Measurements from ENCODE around the gene CNGA1.

CNGA1 gene

GRCh38 chr4:48016141-48017107 lies at the start of gene CNGA1, which contains the start of gene NIPAL1:
CNGA1 (minus strand) TSS chr4:48016681; CDS start chr4:47952689, 63,992 bp downstream.
NIPAL1 (plus strand) TSS chr4:48016772; CDS start chr4:48016840, 68 bp downstream.
- DNase-seq: peak; percentile 37

DNA sequence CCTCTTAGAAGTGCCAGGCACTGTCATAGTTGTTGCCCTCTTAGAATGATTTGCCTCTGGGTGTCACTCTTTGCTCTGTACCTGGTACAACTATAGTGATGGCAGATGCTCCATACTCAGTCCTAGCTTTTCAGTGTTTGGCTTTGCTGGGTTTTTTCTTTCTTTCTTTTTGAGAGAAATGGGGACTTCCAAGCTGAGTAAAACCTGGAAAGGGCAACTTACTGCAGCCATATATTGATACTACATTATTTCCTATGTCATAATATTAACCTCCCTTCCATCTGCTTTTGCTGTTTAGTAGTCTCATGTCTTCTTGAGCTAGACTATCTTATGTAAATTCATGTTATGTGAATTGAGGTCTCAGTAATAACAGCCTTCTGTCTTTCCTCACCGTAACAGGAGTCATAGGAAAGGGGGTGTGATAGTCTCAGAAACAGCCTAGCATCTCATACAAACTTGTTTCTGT lies 49.1 kb upstream of the CNGA1 start:
- no peak for DNase-seq

- DNase-seq: no peak
These were observed 47.9 kb upstream of the CNGA1 start for GRCh38 chr4:48064349-48064748.

- DNase-seq: no peak
These were observed 42.4 kb upstream of the CNGA1 start for GRCh38 chr4:48058617-48059530.

DNA sequence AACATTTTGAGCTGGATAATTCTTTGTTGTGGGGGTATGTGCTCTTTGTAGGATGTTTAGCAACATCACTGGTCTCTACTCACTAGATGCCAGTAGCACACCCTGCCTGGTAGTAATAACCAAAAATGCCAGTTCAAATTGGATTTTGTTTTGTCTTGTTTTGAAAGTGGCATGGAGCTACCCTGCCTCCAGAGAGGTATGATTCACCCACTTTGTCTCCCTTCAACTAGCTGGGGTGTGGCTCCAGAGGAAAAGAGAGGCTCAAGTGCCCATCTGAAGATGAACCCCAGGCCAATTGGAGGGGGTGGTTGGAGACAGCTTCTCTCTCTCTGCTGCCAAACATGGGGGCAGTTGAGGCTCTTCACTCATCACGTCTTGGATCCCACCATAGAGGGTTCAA lies 34.6 kb upstream of the CNGA1 start:
- DNase-seq: no peak

DNA sequence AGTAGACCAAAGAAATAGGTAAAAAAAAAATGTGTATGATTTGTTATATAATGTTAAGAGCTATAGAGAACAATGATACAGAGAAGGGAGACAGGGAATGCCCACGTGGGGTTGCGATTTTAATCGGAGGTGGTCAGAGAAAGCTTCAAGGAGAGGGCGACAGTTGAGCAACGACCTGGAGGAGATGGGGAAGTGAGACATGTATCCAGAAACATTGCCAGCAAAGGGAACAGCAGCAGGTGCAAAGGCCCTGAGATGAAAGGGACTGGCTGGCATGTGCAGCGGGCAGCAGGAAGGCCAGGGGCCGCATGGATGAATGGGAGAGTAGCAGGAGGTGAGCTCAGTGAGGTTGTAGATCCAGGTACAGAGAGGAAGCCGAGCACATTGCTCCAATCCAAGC lies 33.0 kb upstream of the CNGA1 start:
- DNase-seq: no peak

DNA sequence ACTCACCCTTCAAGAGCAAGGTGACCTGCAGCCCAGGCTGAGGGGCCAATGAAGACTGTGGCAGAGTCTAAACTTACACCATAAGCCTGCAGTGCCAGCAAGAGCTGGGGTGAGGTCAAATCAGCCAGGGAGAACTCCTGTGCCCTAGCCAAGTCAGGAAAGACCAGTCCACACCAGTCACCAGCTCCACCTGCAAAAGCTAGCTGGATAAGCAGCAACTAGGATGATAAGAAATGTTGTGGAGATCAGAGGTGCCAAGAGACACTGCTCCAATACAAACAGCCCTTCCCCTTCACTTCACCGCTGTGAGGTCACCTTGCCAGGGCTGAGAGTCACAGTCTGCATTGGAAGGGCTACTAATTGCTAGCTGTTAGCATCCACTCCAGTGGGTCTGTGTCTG lies 31.4 kb upstream of the CNGA1 start:
- DNase-seq: no peak

DNA sequence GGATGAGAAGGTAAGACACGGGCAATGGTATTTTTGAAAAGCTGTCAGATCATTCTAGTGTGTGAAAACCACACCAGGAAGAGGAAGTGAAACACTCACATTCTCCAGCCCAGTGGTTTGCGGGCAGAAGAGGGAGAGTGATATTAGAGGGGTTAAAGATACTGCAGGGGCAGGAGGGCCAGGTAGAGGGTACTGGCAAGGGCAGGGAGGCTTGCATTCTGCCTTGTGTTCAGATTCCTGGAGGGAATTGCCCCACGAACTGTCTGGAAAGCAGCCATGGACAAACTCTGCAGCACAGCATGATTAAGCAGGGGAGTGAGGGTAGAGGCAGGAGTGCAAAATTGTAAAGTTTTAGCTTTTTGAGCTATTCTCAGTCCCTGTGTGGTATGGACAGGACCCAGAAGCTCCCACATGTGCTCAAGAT lies 31.0 kb upstream of the CNGA1 start:
- DNase-seq: no peak

DNA sequence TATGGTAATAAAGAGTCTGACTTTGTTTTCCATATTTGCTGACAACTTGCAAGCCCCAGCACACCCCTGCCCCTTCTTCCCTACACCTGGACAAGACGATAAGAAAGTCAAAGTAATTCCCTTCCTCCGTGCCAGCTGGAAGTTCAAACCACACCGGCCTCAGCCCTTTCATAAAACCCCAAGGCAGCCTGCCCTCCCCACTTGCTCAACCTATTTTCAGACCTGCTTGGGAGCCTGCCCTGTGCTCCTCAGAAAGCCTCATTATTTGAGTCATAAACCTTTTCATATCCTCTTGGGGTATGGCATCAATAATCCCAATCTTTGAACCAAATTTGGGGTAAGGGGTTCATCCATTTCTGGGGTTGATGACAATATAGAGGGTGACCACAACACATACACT lies 29.6 kb upstream of the CNGA1 start:
- no peak for DNase-seq

GRCh38 chr4:48044298-48044697 lies 27.8 kb upstream of the CNGA1 start:
- no peak for DNase-seq

GRCh38 chr4:48043504-48043903 lies 27.0 kb upstream of the CNGA1 start:
- no peak for DNase-seq

DNA sequence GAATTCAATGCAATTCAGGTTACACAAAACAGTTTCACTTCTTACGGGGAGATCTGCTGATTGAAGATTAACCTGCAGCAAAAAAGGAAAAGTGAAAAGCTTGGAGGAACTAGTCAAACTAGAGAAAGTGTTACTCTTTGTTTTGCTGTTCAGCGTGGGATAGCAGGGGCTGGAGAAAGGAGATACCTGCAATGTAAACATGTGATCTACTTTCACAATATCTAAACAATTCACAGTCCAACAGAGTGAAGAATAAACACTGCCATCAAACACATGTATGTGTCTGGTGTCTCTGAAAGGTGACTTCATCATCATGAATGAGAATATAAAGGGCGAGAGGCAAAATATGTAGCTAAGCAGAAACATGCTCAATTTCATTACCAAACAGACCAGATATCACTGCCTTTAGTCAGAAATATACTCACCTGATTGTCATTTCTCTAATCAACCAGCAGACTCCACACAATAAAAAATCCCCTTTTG lies 26.5 kb upstream of the CNGA1 start:
- no peak for DNase-seq

DNA sequence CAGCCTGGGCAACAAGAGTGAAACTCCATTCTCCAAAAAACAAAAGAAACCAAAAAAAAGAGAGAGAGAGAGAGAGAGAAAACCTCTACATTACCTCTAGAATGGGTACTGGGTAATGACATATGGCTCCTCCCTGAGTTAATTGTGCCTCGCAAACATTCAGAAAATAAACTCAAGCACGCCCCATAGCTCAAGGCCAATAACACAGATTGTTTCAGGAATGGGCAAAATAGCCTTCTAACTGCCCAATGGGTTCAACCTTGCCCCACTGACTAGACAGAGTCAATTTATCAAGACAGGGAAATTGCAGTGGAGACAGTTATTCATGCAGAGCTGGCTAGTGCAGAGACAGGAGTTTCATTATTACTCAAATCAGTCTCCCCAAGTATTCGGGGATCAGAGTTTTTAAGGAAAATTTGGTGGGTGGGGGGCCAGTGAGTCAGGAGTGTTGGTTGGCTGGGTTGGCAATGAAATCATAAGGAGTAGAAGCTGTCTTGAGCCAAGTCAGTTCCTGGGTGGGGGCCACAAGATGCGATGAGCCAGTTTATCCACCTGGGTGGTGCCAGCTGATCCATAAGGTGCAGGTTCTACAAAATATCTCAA lies 25.2 kb upstream of the CNGA1 start:
- DNase-seq: no peak

- no peak for DNase-seq
These were observed 23.1 kb upstream of the CNGA1 start for GRCh38 chr4:48039561-48039960.

GRCh38 chr4:48038666-48039065 lies 22.2 kb upstream of the CNGA1 start:
- DNase-seq: no peak

DNA sequence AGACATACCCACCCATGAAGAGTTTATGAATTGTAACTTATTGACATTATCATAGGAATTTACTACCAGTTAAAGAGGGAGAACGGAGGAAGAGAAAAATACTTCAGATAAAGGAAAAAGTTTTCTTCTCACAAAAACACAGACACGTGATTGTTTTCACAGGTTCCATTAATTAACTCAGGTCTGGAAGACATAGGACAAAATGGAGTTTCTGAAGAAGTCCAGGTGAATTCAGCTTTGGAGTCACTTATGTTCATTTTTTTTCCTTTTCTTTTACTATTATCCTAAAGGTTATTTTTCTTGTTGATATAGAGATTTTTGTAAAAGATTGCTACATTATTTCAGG lies 20.6 kb upstream of the CNGA1 start:
- DNase-seq: no peak

- DNase-seq: no peak
These were observed 19.5 kb upstream of the CNGA1 start for GRCh38 chr4:48035952-48036351.

DNA sequence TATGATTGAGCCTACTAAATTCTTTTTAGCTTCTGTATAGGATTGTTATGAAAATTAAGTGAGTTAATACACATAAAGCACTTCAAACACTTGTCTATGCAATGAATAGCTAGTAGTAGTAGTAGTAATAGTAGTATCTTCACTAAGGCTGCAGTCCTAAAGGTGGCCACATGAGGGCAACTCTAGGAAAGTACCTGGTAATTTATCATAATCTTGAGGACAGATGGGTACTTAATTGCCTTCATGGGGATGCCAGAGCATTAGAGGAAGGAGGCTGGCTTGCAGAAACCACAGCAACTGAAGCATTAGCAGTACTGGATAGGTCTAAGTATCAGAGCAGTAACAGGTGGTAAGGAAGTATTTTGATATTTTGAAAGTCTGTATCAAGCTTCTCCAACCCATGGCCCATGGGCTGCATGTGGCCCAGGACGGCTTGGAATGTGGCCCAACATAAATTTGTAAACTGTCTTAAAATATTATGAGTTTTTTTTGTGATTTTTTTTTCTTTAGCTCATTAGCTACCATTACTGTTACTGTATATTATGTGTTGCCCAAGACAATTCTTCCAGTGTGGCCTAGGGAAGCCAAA lies 17.4 kb upstream of the CNGA1 start:
- no peak for DNase-seq

GRCh38 chr4:48033412-48033811 lies 16.9 kb upstream of the CNGA1 start:
- DNase-seq: no peak

GRCh38 chr4:48032721-48033120 lies 16.2 kb upstream of the CNGA1 start:
- DNase-seq: no peak

DNA sequence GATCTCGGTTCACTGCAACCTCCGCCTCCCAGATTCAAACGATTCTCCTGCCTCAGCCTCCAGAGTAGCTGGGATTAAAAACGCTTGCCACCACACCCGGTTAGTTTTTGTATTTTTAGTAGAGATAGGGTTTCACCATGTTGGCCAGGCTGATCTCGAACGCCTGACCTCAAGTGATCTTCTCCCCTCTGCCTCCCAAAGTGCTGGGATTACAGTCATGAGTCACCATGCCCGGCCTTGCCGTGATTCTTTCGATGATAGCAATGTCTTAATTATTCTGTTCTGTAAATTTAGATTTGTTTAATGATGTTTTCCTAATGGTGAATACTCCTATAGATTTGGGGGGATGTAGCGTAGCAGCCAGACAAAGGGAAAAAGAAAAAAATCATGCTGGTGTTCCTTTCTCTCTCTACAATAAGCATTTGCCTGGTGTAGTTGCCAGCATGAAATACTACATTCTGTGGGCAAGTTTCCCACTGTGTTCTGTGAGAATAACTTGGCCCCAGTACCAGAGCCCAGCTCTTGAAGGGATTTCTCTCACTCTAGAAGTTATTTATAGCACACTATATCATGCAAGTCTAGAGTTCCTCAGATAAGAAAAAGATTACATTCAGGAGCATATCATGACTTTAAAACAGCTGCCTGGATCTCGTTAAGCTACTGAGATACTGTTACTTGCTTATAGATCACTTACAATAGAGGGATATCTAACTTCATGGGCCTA lies 15.5 kb upstream of the CNGA1 start:
- no peak for DNase-seq

- DNase-seq: no peak
These were observed 14.0 kb upstream of the CNGA1 start for GRCh38 chr4:48030470-48030869.
